Colonic mucosa (tissue), 4 donors: ENCODE results near the gene TMED4. TPM values are rescaled to one million over a fixed set of nuclear protein-coding genes. Genes with fewer than 3 reads are reported as not detected.
A peak's percentile ranks its signal among the peaks of the same experiment; 100 is the strongest.

Experiments used
- DNase-seq: peaks from one replicate; pipeline ENCODE4 v3.0.0-alpha.2; 2020
- H3K27ac ChIP-seq: fragments of 200-600 bp; one replicate; pipeline ENCODE4 v1.8.0; 2021
- H3K27me3 ChIP-seq: fragments of 200-600 bp; one replicate; pipeline ENCODE4 v1.8.0; 2021
- H3K36me3 ChIP-seq: fragments of 200-600 bp; one replicate; pipeline ENCODE4 v1.8.0; 2021
- H3K4me1 ChIP-seq: fragments of 200-600 bp; one replicate; pipeline ENCODE4 v1.8.0; 2021; ENCODE audit warnings: mild to moderate bottlenecking
- H3K4me3 ChIP-seq: fragments of 200-600 bp; one replicate; pipeline ENCODE4 v1.8.0; 2021
- H3K9ac ChIP-seq, 2 donors: one replicate each; pipeline ENCODE4 v1.7.0; 2013; ENCODE audit warnings: control low read depth in 2 of 2, low read depth in 2 of 2, low read length in 2 of 2
- H3K9me3 ChIP-seq: fragments of 200-600 bp; one replicate; pipeline ENCODE4 v1.8.0; 2021
- CTCF ChIP-seq: fragments of 200-600 bp; IDR thresholded peaks from one replicate; pipeline ENCODE4 v1.8.0; 2022; ENCODE audit warnings: antibody characterized with exemption, mild to moderate bottlenecking
- intact Hi-C: fragments of 100-400 bp; cut with DNase I; formaldehyde crosslinking; loops from one replicate; pipeline ENCODE4 v1.14.1; 2022
- total RNA-seq, 2 donors: library from RNA; stranded (reverse); fragmentation: NEBNext Ultra II Directional in 1 of 2; extraction: Animal tissue kit (Norgen Biotek cat#: 25700) in 1 of 2; gene quantifications; one replicate each; pipeline ENCODE4 v1.2.1, GENCODE V29; 2021
- donor health status: healthy.
- donor health status: DM: no; HTN: no; CAD: no.
- donor health status: DM: no; HTN: no; CAD: no.

The TMED4 gene
- total RNA-seq, 2 donors from 2014 or later = 81.7 to 96.9 TPM

GRCh38 chr7:44595934-44596635 is 14.1 kb upstream of the TMED4 start:
- H3K27me3 ChIP-seq = no peaks in the 10 kb centered on the region
- H3K4me3 ChIP-seq = no peak overlapping the region
- H3K9me3 ChIP-seq = no peaks in the 10 kb centered on the region
- no peak for DNase-seq
- TF ChIP-seq CTCF = no peak
- H3K36me3 ChIP-seq = no peaks in the 10 kb centered on the region
- no peak overlapping the region for H3K27ac ChIP-seq
- no peak overlapping the region for H3K9ac ChIP-seq
- H3K4me1 ChIP-seq = no peaks in the 10 kb centered on the region
- intact Hi-C loops = loop anchor here (10.0 kb wide), 2 partner anchors 169 to 539 kb away; no protein-coding TSS in a partner anchor

- DNase-seq = no peak
- Histone ChIP-seq H3K4me3 (no peak overlapping the region), H3K36me3 (no peaks in the 10 kb centered on the region), H3K9me3 (no peaks in the 10 kb centered on the region), H3K9ac (no peak overlapping the region), H3K27ac (no peak overlapping the region), H3K27me3 (no peaks in the 10 kb centered on the region), H3K4me1 (no peaks in the 10 kb centered on the region)
- intact Hi-C loops = loop anchor here (10.0 kb wide), 2 partner anchors 174 to 544 kb away; no protein-coding TSS in a partner anchor
- no peak for TF ChIP-seq CTCF
Measured at GRCh38 chr7:44590910-44591309, 8.9 kb upstream of the TMED4 start.

- no peaks in the 10 kb centered on the region for H3K36me3 ChIP-seq
- no peak overlapping the region for H3K4me3 ChIP-seq
- H3K9me3 ChIP-seq = no peaks in the 10 kb centered on the region
- peak; percentile 71 for DNase-seq
- H3K4me1 ChIP-seq = no peaks in the 10 kb centered on the region
- H3K27ac ChIP-seq = no peak overlapping the region
- no peaks in the 10 kb centered on the region for H3K27me3 ChIP-seq
- H3K9ac ChIP-seq = no peak overlapping the region
- intact Hi-C loops = loop anchor here (5.0 kb wide), 2 partner anchors 259 to 334 kb away; partner anchors contain the start of gene H2AZ2
- TF ChIP-seq CTCF = peak; percentile 41
Measured at GRCh38 chr7:44587843-44588711, 6.0 kb upstream of the TMED4 start.

GRCh38 chr7:44583146-44583865 is 1.3 kb upstream of the TMED4 start:
- H3K4me3 ChIP-seq = peak overlapping the region; percentile 89
- TF ChIP-seq CTCF = no peak
- H3K9me3 ChIP-seq = no peaks in the 10 kb centered on the region
- no peaks in the 10 kb centered on the region for H3K27me3 ChIP-seq
- peak overlapping the region; percentile 99 for H3K27ac ChIP-seq
- peaks cover 14% of the 10 kb centered on the region for H3K4me1 ChIP-seq
- H3K9ac ChIP-seq = peak overlapping the region in 1 of 2 donors; percentile 95
- H3K36me3 ChIP-seq = peaks cover 4% of the 10 kb centered on the region
- no peak for DNase-seq
- intact Hi-C loops = loop anchor here (5.0 kb wide), 1 partner anchor 214 kb away; the partner anchor contains the start of gene PPIA
